B cell (primary cell): Measurements from ENCODE around the gene UBE4A. TPM values are rescaled to one million over a fixed set of nuclear protein-coding genes. Genes with fewer than 3 reads are reported as not detected.

Source experiments
- ATAC-seq: fragments of 200-7000 bp; cut with Tn5 transposase; one replicate; pipeline ENCODE4 v1.10.0; 2021; ENCODE audit warnings: low read depth, mild to moderate bottlenecking, moderate number of reproducible peaks, moderate library complexity
- CTCF ChIA-PET: fragments of 350-600 bp; sonication (Branson Sonifier 250); formaldehyde crosslinking; loops from one replicate; lab custom pipeline; 2021; ENCODE audit warnings: antibody characterized with exemption, inconsistent platforms; lab: Charles Lee
- POLR2A ChIA-PET: fragments of 350-600 bp; sonication (Branson Sonifier 250); formaldehyde crosslinking; loops from one replicate; lab custom pipeline; 2021; ENCODE audit warnings: antibody characterized with exemption; lab: Charles Lee
- DNase-seq: peaks from one replicate; pipeline ENCODE4 v3.0.0; 2013
- H2AFZ ChIP-seq: 2 replicates; pipeline ENCODE4 v1.6.1; 2012; ENCODE audit warnings: mild to moderate bottlenecking, low read depth, low read length; ENCODE audit not compliant: insufficient read depth, poor library complexity, severe bottlenecking
- H3K27ac ChIP-seq, 2 donors: 1 replicate in 1 of 2; 2 replicates in 1 of 2; pipeline ENCODE4 v1.5.1; 2012 to 2013; ENCODE audit warnings: low read length in 2 of 2, mild to moderate bottlenecking in 2 of 2, moderate library complexity in 1 of 2
- H3K27me3 ChIP-seq, 4 experiments: fragments of 200-600 bp in 1 of 4; sonication (generic) in 1 of 4; replicated peaks in 1 of 4; 1 replicate in 2 of 4; 2 replicates in 2 of 4; pipeline versions ENCODE4 v1.6.1 to v1.7.0; 2013 to 2016; ENCODE audit warnings: low read length in 3 of 4, mild to moderate bottlenecking in 2 of 4, mixed read lengths in 1 of 4, moderate library complexity in 1 of 4; ENCODE audit not compliant: insufficient read depth in 4 of 4, control insufficient read depth in 3 of 4; ENCODE audit errors: control extremely low read depth in 1 of 4
- H3K36me3 ChIP-seq, 2 experiments: replicated peaks in 1 of 2; 1 replicate in 1 of 2; 2 replicates in 1 of 2; pipeline versions ENCODE4 v1.6.1 to v1.7.1; 2013; ENCODE audit warnings: low read length in 1 of 2; ENCODE audit not compliant: insufficient read depth in 2 of 2, control insufficient read depth in 1 of 2; ENCODE audit errors: control extremely low read depth in 1 of 2, extremely low read depth in 1 of 2
- H3K4me1 ChIP-seq, 2 donors: fragments of 200-600 bp in 1 of 2; sonication (generic) in 1 of 2; 1 replicate in 1 of 2; 2 replicates in 1 of 2; pipeline versions ENCODE4 v1.5.1 to v1.6.1; 2013 to 2017; ENCODE audit warnings: low read length in 2 of 2; ENCODE audit not compliant: control insufficient read depth in 2 of 2, insufficient read depth in 2 of 2
- H3K4me2 ChIP-seq: replicated peaks from 2 replicates; pipeline ENCODE3; 2012; ENCODE audit warnings: mild to moderate bottlenecking, low read depth, low read length; ENCODE audit not compliant: poor library complexity, severe bottlenecking
- H3K4me3 ChIP-seq, 5 experiments: fragments of 200-600 bp in 1 of 5; sonication (generic) in 1 of 5; 1 replicate in 3 of 5; 2 replicates in 2 of 5; pipeline versions ENCODE4 v1.5.1 to v1.7.0; 2011 to 2016; ENCODE audit warnings: low read length in 4 of 5, mild to moderate bottlenecking in 4 of 5, low read depth in 2 of 5, control low read depth in 1 of 5, moderate library complexity in 1 of 5; ENCODE audit not compliant: insufficient read depth in 1 of 5; ENCODE audit errors: control extremely low read depth in 1 of 5, extremely low read depth in 1 of 5
- H3K79me2 ChIP-seq: fragments of 200-600 bp; sonication (generic); one replicate; pipeline ENCODE4 v1.6.0; 2016; ENCODE audit warnings: low read length; ENCODE audit not compliant: control insufficient read depth, insufficient read depth
- H3K9ac ChIP-seq: fragments of 200-600 bp; sonication (generic); 2 replicates; pipeline ENCODE4 v1.6.1; 2017; ENCODE audit warnings: mild to moderate bottlenecking, low read length, moderate library complexity
- H3K9me3 ChIP-seq, 3 donors: one replicate each; pipeline versions ENCODE4 v1.6.1 to v1.7.1; 2013; ENCODE audit warnings: low read length in 2 of 3; ENCODE audit not compliant: control insufficient read depth in 2 of 3, insufficient read depth in 1 of 3; ENCODE audit errors: control extremely low read depth in 1 of 3
- H4K20me1 ChIP-seq: 2 replicates; pipeline ENCODE4 v1.6.0; 2012; ENCODE audit warnings: mild to moderate bottlenecking, low read length; ENCODE audit not compliant: insufficient read depth, control insufficient read depth, poor library complexity, severe bottlenecking
- H3K27ac Mint-ChIP-seq: one replicate; pipeline ENCODE4 v1.8.0; 2021; ENCODE audit warnings: mixed read lengths
- H3K27me3 Mint-ChIP-seq: one replicate; pipeline ENCODE4 v1.8.0; 2021; ENCODE audit warnings: mixed read lengths
- H3K4me1 Mint-ChIP-seq: one replicate; pipeline ENCODE4 v1.8.0; 2021; ENCODE audit warnings: mixed read lengths
- H3K4me3 Mint-ChIP-seq: one replicate; pipeline ENCODE4 v1.8.0; 2021; ENCODE audit warnings: mixed read lengths
- H3K9me3 Mint-ChIP-seq: one replicate; pipeline ENCODE4 v1.8.0; 2022; ENCODE audit warnings: mixed read lengths; ENCODE audit not compliant: insufficient read depth
- EZH2 ChIP-seq: IDR thresholded peaks from 2 replicates; pipeline ENCODE4 v1.6.1; 2012; ENCODE audit warnings: borderline replicate concordance, low read depth, mild to moderate bottlenecking, moderate library complexity, low read length; ENCODE audit not compliant: insufficient read depth, poor library complexity, severe bottlenecking
- WGBS: methylation state at CpG from one replicate; pipeline ENCODE4 v1.1.5; 2013; ENCODE audit warnings: missing lambda C conversion rate; ENCODE audit not compliant: insufficient coverage; 5-methylcytosine and 5-hydroxymethylcytosine counted together
- intact Hi-C: fragments of 100-400 bp; cut with micrococcal nuclease; formaldehyde crosslinking; loops from one replicate; pipeline ENCODE4 v1.10.0; 2022
- polyA plus RNA-seq: library from polyadenylated mRNA; depleted of rRNA; stranded (reverse); fragments of >200 nt; gene quantifications from 2 replicates; pipeline ENCODE4 v1.2.3, GENCODE V29; 2012
- total RNA-seq, 2 donors: library from RNA; stranded (reverse); fragments of 120-200 nt in 1 of 2; gene quantifications; 1 replicate in 1 of 2; 2 replicates in 1 of 2; pipeline versions ENCODE4 v1.2.3 to v1.2.4, GENCODE V29; 2013 to 2022
- TF ChIP-seq, protein P1 (sequence below): fragments of 200-600 bp; IDR thresholded peaks from one replicate; pipeline ENCODE4 v1.8.0; 2022; ENCODE audit warnings: antibody characterized with exemption, mild to moderate bottlenecking

UBE4A gene
- total and polyA plus RNA-seq, 2 donors (not counting 1 experiment from before 2014, with no cell fraction given), result 14.7 to 37.3 TPM

DNA sequence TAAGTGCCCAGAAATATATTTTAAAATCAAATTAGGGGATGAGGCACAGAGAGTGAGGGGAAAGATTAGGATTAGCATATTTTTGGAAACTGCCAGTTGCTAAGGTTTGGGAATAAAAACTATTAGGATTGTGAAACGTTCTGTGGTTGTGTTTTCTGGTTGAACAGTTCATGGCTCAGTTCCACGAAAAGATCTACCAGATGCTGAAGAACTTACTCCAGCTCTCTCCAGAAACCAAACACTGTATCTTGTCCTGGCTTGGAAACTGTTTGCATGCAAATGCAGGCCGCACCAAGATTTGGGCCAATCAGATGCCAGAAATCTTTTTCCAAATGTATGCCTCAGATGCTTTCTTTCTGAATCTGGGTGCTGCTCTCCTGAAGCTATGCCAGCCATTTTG, 15.3 kb downstream of the UBE4A start:
- H3K9me3 ChIP-seq, result no peaks in the 10 kb centered on the region
- intact Hi-C loops, result no loop called here
- 88% methylated on average over 1 of the region's 3 CpGs for WGBS
- CTCF ChIA-PET, result interaction anchor here (0.6 to 1.2 kb wide), 2 partner anchors 22 to 176 kb away, joined by 3 to 4 read pairs; no protein-coding TSS in a partner anchor
- no peak overlapping the region for H3K4me2 ChIP-seq
- no peak overlapping the region for H3K9ac ChIP-seq
- H3K27ac Mint-ChIP-seq, result no peak overlapping the region
- no peak for TF ChIP-seq EZH2
- TF ChIP-seq, protein P1, sequence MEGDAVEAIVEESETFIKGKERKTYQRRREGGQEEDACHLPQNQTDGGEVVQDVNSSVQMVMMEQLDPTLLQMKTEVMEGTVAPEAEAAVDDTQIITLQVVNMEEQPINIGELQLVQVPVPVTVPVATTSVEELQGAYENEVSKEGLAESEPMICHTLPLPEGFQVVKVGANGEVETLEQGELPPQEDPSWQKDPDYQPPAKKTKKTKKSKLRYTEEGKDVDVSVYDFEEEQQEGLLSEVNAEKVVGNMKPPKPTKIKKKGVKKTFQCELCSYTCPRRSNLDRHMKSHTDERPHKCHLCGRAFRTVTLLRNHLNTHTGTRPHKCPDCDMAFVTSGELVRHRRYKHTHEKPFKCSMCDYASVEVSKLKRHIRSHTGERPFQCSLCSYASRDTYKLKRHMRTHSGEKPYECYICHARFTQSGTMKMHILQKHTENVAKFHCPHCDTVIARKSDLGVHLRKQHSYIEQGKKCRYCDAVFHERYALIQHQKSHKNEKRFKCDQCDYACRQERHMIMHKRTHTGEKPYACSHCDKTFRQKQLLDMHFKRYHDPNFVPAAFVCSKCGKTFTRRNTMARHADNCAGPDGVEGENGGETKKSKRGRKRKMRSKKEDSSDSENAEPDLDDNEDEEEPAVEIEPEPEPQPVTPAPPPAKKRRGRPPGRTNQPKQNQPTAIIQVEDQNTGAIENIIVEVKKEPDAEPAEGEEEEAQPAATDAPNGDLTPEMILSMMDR, result no peak
- no peaks in the 10 kb centered on the region for H3K4me1 ChIP-seq
- DNase-seq (no peak), ATAC-seq (no peak)
- H3K79me2 ChIP-seq, result no peaks in the 10 kb centered on the region
- no peaks in the 10 kb centered on the region for H4K20me1 ChIP-seq
- H3K4me3 Mint-ChIP-seq, result no peak overlapping the region
- peaks cover 4 to 84% of the 10 kb centered on the region in 2 experiments for H3K36me3 ChIP-seq
- H3K4me1 Mint-ChIP-seq, result no peaks in the 10 kb centered on the region
- H3K27me3 Mint-ChIP-seq, result no peaks in the 10 kb centered on the region
- POLR2A ChIA-PET, result interaction anchor here (0.6 kb wide), 1 partner anchor 949 kb away, joined by 3 read pairs; no protein-coding TSS in a partner anchor
- no peak overlapping the region for H3K4me3 ChIP-seq
- no peaks in the 10 kb centered on the region for H3K27me3 ChIP-seq
- no peak overlapping the region for H2AFZ ChIP-seq
- no peak overlapping the region for H3K27ac ChIP-seq
- H3K9me3 Mint-ChIP-seq, result no peaks in the 10 kb centered on the region

DNA sequence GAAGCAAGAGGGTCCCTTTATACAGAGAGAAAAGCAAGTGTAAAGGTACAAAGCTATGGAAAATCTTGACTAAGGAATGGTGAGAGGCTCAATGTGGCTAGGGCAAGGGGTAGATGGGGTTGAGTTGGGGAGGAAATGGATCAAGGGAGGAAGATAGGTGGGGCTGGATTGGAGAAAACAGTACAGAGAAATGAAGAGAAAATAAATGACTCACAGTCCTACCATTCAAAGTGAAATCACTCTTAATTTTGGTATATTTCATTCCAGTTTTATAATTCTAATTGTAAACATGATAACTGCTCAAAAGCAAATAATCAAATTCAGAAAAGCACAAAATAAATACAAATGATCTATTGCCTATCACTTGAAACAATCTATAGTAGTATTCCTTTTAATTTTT, 16.6 kb downstream of the UBE4A start:
- no peak overlapping the region for H3K9ac ChIP-seq
- H3K4me2 ChIP-seq, result no peak overlapping the region
- no peaks in the 10 kb centered on the region for H4K20me1 ChIP-seq
- Mint-ChIP-seq H3K27me3 (no peaks in the 10 kb centered on the region), H3K4me3 (no peak overlapping the region), H3K4me1 (no peaks in the 10 kb centered on the region), H3K27ac (no peak overlapping the region), H3K9me3 (no peaks in the 10 kb centered on the region)
- intact Hi-C loops, result no loop called here
- TF ChIP-seq, protein P1, result no peak
- TF ChIP-seq EZH2, result no peak
- H3K9me3 ChIP-seq, result no peaks in the 10 kb centered on the region
- H2AFZ ChIP-seq, result no peak overlapping the region
- no peak for ATAC-seq
- ChIA-PET CTCF (interaction anchor here (0.6 to 1.8 kb wide), 4 partner anchors 7 to 178 kb away, joined by 3 to 4 read pairs (median 3); no protein-coding TSS in a partner anchor), POLR2A (no interaction called here)
- no peak overlapping the region for H3K27ac ChIP-seq
- no peak overlapping the region for H3K4me3 ChIP-seq
- no peak for DNase-seq
- no peaks in the 10 kb centered on the region for H3K27me3 ChIP-seq
- peaks cover 4 to 83% of the 10 kb centered on the region in 2 experiments for H3K36me3 ChIP-seq
- no peaks in the 10 kb centered on the region for H3K79me2 ChIP-seq
- no peaks in the 10 kb centered on the region for H3K4me1 ChIP-seq
